ENCODE data around the gene GHITM.
"Not testable (repeated sequence)": the region's sequence is repeated elsewhere in the genome, so short reads cannot be mapped to it uniquely, and the experiment has no call there.

GHITM gene

DNA sequence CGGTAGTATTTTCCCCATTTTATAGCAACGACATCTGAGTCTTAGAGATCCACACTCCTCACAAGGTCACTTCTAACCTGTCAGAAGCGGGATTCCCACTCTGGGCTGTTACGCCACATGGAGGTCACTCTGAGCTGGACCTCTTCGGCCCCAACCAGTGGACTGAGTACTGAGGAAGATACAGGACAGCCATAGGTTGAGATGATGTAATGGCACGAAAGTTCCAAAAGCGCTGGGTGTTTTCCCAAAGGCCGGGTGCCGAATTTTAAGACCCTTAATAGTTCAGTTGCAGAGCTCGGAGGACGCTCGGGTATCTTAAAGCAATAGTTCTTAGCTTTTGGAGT, 699 bp downstream of the GHITM start:
- DNase-seq: no peak

DNA sequence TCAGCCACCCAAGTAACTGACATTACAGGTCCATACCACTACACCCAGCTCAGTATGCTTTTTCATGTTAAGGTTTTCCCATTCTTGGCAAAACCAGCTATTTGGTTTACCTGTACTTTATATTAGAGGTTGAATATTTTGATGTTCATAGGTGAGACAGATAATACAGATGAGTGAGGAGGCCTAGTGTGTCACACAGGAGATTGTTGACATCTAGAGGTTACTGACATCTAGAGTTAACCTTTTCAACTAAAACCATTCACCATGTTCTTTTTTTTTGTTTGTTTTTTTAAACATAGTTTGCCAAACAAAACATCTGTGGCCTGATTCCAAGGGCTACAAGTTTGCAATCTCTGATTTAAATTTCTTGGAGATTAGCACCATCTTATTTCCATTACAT, 8.0 kb downstream of the GHITM start:
- no peak for DNase-seq

DNA sequence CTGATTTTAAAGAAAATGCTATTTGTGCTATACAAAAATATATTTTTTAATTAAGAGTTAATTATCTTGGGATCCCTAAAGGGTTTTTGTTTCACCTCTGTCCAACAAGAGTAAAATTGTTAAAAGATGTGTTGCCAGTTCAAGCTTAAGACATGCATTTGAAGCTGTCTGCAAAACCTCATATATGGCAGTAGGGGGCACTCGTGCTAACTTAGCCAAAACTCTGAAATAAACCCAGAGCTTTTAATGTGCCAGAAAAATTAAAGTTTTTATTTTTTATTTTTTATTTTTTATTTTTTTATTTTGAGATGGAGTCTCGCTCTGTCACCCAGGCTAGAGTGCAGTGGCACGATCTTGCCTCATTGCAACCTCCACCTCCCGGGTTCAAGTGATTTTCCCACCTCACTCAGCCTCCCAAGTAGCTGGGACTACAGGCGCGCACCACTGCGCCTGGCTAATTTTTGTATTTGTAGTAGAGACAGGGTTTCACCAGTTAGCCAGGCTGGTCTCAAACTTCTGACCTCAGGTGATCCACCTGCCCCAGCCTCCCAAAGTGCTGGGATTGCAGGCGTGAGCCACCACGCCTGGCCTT, 8.8 kb downstream of the GHITM start:
- not testable (repeated sequence) for DNase-seq

DNA sequence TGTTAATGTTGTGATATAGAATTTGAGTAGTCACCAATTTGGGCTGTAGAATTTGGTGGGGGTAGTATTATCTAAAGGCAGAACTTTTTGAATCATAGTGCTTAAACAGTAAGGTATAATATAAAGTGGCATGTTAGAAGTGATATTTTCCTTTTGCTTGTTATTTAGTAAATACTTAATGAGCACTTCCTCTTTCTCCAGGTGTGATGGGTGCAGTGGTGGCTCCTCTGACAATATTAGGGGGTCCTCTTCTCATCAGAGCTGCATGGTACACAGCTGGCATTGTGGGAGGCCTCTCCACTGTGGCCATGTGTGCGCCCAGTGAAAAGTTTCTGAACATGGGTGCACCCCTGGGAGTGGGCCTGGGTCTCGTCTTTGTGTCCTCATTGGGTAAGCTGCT, 10.5 kb downstream of the GHITM start:
- no peak for DNase-seq

DNA sequence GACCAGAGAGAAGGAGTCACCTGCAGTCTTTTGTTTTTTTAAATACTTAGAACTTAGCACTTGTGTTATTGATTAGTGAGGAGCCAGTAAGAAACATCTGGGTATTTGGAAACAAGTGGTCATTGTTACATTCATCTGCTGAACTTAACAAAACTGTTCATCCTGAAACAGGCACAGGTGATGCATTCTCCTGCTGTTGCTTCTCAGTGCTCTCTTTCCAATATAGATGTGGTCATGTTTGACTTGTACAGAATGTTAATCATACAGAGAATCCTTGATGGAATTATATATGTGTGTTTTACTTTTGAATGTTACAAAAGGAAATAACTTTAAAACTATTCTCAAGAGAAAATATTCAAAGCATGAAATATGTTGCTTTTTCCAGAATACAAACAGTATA, 13.5 kb downstream of the GHITM start:
- DNase-seq: no peak

DNA sequence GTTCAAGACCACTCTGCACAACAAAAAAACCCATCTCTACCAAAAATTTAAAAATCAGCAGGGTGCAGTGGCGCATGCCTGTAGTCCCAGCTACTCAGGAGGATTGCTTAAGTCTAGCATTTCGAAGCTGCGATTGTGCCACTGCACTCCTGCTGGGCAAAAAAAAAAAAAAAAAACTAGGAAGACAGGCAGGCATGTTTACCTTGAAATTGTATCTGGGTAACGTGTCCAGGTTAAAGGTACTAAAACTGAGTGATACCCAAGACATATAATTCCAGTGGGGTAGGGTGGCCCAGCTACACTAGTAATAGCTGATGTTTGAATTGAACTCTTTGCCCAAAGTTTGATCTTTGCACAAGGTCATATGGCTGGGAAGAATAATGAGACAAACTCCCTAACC, 16.2 kb downstream of the GHITM start:
- DNase-seq: no peak

DNA sequence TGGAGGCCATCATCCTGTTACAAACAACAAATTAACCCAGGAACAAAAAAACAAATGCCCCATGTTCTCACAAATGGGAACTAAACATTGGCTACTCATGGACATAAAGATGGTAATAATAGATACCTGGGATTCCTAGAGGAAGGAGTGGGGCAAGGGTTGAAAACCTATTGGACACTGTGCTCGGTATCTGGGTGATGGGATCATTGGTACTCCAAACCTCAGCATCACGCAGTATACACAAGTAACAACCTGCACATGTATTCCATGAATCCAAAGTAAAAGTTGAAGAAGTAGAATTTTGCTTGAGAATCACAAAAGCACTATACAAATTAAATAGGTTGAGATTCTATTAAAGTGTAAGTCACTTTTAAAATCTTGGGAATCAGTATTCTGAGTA, 16.7 kb downstream of the GHITM start:
- DNase-seq: no peak

DNA sequence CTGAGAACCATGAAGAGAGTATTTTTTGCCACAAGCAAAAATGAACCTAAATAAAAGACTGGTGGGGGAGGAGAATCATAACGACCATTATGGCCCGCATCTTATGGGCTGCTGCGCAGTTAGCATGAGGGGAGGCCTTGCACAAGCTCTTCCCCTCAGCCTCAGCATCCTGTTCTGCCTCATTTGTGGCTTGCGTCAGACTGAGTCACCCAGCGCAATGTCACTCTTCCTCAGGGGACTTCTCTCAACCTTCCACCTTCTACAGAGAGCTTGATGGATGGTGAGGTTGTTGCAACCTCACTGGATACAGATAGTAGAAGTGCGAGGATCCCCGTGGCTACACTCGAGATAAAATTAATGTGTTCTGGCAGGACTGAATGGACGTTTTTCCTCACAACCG, 17.5 kb downstream of the GHITM start:
- DNase-seq: no peak

DNA sequence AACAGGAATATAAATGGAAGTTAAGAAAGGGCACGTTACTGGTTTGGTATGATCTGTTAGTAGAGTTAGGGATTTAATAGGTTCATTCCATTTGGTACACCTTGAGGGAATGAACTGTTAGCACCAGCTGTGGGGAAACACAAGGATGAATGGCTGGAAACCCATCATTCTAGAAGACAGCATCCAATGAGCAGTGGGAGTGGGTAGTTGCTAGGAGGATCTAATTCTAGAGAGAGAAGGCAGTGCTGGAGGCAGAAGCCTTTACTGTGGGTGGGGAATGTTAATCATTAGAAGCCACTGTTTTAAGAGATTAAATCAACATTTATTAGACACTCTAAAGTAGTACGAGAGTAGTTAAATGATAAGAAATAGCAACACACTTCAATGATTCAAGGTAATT, 18.8 kb downstream of the GHITM start:
- no peak for DNase-seq

DNA sequence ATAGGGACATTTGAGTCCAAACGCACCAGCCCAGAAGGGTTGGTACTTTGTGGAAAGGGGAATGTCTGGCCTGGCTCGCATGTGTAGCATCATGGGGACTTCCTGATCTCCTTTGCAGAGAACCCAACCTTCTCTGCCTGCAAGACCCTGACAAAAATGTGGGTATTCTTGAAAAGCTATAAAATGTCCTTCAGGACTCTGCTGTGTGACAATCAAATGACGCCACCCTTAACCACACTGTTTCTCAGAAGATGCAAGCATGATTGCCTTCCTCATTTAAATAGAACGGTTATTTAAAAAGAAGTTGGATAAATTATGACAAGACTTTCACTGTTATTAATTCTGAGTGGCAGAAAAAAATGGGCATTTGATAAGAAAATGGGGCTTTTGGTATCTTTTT, 19.2 kb downstream of the GHITM start:
- no peak for DNase-seq

DNA sequence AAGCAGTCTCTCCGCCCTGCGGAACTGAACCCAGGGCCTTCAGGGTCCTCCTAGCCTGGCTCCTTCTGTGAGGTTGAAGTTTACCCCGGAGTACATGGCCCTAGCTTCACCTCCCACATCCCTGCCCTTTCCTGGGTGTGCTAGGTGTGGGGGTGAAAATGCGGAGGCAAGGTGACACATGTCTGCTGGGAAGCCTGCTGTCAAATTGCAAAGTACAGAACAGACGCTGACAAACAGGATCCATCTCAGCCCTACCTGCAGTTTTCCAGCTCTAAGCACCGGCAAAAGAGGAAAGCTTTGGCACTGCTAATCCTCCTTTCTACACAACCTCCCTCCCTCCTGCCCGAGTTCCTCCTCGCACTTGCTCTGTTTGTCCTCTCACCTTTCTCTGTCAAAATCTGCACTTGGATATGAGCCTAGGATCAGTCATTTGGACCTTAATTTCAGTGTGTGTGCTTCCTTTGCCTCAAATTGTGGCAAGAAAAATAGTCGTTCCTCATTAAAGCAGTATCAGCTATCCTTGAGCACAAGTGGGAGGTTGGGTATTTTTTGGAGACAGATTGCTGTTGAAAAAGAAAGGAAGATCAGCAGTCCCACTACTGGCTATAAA, 19.9 kb downstream of the GHITM start:
- DNase-seq: no peak

DNA sequence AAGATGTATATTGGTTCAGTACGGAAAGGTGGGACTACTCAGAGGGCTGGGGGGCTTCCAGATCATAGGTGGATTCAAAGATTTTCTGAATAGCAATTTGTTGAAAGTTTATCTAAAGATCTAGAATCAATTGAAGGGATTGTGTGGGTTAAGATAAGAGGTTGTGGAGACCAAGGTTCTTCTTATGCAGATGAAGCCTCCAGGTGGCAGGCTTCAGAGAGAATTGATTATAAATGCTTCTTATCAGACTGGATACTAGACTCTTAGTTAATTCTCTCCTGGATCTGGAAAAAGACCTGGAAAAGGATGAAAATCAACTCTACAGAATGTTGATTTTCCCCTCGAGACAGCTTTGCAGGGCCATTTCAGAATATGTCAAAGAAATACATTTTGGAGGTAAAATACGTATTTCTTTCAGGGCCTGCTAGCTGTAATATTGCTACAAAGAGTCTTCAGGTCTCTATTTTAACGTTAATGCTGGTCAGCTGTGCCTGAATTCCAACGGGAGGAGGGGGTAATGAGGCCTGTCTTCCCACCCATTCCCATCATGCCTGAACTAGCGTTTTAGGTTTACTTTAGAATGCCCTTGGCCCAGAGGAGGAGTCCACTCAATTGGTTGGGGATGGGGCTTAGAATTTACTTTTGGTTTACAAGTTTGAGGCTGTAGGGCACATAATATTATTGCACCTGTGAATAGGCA, 21.5 kb downstream of the GHITM start:
- DNase-seq: no peak

DNA sequence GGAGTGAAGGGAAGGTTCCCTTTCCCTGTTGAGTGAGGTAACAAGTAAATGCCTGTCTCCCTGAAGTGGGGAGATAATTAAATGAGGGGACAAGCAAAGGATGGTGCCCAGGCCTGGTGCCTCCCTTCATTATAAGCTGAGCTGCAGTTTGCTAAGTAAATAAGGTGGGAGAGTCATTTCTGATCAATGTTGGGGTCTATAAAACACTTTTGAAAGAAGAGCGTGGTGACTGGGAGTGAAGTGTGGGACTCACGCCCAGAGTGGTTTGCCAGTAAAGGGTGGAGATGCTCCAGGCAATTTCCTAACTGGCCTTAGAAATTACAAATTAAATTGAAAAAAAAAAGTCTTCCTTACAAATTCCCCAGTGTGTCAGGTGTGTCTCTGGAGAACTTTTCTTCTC, 24.7 kb downstream of the GHITM start:
- DNase-seq: no peak

DNA sequence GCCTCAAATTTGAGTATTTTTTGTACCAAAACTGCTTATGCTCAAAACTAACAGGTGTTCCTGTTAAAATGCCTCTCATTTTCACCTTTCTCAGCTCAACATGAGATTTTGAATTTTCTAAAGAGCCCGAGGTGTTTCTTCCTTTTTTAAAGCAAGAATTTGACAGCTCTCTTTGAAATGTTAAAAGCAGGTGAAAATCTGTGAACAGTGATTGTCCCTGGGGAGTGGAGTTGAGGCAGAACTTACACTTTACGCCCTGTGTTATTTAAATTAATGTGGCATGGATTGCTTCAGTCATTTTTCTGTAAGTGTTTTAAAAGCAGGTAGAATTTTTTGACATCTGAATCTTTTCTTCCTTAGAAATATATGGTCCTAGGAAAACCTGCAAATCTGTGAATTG, 25.1 kb downstream of the GHITM start:
- DNase-seq: no peak

DNA sequence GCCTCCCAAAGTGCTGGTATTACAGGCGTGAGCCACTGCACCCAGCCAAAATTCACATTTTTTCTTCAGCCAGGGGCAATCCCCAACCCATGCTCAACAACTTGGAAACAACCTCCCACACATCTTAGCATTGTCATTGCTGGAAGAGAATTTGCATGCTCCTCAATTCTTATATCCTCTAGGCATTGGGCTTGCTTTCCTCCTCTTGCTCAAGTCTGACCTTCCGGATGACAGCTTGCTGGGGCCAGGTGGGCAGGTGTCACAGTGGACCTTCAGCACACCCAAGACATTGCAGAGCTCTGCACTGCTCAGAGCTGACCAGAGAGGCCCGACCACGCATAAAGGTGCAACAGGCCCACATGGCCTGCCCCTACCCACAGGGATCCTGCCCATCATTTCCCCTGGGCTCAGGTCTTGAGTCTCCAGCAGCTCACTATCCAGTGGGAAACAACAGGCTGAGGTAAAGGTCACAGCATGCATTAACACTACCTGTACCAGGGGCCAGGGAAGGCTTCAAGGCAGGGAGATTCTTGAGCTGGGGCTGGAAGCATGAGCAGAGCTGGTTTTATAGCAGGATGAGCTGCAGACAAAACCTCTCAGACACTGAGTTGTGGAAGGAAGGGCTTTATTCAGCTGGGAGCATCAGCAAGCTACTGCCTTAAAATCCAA, 27.4 kb downstream of the GHITM start:
- no peak for DNase-seq

DNA sequence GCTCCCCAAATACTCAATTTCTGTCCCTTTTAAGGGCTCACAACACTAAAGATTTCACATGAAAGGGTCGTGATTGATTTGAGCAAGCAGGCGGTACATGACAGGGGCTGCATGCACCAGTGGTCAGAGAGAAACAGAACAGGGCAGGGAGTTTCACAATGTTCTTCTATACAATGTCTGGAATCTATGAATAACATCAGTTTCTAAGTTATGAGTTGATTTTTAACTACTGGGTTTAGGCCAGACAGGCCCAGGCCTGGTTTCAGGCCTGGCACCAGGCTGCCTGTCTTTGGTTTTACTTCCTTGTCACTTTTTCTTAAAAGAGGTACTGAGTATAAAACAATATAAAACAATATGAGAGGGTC, 28.0 kb downstream of the GHITM start:
- DNase-seq: not testable (repeated sequence)

DNA sequence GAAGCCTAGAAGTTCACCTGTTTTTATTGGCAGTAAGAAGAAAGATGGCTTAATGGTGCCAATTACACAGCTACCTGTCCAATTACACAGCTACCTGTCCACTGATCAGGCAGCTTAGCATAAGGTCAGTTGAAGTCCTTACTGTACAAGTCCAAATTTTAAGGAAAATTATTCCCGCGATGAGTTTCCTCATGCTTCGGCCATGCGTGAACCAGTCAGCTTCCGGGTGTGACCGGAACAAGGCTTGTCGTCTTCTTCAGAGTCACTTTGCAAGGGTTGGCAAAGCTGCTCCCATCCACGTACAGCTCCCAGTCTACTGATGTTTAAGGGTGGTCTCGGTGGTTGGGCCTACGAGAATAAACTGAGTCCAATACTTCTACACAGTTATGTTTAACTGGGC, 29.1 kb downstream of the GHITM start:
- not testable (repeated sequence) for DNase-seq

DNA sequence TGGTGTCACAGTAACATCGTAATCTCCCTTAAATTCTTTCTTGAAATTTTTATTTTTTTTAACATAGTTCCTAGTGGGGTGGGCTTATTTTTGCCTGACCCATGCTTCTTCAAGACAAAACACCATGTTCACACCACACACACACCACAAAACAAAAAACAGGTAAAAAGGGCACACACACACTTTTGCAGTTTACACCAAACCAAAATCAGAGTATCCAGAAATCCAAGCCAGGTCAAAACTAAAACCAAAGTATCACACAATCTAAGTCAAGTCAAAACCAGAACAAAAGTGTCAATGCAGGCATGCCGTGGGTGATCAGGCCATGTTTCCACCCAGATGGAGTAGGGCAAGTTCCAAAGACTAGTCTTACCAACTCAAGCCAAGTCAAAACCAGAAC, 31.9 kb downstream of the GHITM start:
- not testable (repeated sequence) for DNase-seq

DNA sequence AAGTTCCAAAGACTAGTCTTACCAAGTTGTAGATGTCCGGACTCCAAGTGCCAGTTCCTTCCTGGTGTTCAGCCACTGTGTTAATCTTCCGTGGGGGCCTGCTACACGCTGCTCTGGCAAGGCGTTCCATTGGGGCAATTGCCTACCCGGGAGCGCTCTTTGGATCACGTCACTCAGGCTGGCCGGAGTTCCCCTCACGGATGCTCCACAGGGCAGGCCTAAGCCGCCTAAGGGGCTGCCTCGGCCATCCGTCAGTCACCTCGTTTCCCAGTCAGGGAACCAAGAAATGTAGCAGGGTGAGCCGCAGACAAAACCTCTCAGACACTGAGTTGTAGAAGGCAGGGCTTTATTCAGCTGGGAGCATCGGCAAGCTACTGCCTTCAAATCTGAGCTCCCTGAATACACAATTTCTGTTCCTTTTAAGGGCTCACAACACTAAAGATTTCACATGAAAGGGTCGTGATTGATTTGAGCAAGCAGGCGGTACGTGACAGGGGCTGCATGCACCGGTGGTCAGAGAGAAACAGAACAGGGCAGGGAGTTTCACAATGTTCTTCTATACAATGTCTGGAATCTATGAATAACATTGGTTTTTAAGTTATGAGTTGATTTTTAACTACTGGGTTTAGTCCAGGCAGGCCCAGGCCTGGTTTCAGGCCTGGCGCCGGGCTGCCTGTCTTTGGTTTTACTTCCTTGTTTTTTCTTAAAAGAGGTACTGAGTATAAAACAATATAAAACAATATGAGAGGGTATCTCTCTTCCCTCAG, 32.6 kb downstream of the GHITM start:
- DNase-seq: peak; percentile 34

DNA sequence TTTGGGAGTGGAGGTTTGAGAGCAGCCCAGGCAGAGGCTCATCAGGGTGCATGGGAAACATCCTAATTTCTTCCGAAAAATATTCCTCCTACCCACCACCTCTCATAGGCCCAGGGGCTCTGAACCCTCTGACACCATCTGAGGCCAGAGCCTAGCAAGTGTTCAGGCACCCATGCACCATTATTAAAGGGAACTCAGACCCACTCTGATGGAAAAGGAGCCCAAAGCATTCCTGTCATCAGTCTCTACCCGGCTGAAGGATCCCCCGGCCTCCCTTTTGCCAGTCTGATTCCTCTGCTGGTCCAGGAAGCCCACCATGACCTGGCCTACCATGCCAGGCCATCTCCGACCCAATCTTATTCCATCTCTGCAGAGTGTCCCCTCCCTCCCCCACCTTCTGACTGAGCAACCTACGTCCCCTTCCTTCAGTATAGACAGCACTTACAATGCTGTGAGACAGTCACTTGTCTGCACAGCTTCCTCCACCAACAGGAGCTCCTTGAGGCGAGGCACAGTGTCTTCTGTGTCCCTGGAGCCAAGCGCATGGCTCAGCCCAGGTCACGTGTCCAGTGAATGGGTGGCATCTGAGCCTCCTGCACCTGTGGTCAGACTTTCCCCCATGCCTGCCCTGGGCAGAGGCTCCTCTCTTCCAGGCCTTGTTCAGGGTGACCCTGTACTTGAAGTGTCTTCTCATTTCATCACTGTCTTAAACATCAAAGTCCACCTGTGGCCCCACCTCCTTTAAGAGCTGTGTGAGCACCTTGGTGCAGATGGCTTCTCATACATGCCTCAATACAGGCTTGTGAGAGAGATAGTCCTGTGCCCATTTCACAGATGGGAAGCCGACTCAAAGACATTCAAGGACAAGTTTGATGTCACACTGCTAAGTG, 33.4 kb downstream of the GHITM start:
- DNase-seq: no peak

DNA sequence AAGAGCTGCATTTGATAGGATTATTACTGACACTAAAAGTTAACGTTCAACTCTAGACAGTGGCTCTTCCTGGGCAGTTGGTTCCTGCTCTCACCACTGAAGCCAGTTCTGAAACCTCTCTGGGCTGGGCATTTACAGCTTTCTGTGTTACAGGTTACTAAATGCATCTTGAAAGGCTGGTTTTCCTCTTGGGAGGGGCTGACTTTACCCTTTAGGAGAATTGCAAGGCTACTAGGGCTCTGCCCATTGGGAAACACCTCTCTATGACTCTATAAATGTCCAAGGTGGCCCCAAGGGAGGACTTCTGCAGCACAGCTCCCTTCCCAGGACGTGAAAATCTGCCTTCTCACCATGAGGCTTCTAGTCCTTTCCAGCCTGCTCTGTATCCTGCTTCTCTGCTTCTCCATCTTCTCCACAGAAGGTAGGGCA, 34.2 kb downstream of the GHITM start, which contains the start of gene GPR15LG:
GPR15LG (plus strand) TSS at position 301 of the 429 bp plus-strand sequence; CDS start at position 352, 51 bp downstream.
- no peak for DNase-seq

DNA sequence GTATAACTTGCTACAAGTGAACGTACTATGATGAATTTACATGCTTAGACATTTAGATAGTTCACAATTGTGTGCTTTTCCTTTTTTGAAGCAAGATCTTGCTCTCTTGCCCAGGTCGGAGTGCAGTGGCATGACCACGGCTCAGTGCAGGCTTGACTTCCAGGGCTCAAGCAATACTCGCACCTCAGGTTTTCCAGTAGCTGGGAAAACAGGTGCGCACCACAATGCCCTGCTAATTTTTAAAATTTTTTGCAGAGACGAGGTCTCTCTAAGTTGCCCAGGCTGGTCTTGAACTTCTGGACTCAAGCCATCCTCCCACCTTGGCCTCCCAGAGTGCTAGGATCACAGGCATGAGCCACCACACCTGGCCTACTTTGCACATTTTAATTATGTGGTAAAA, 36.1 kb downstream of the GHITM start:
- DNase-seq: no peak

Data from right kidney (tissue), 1 donor.